HG02885 (cell line): Measurements from ENCODE around the gene CRADD.
A peak's percentile ranks its signal among the peaks of the same experiment; 100 is the strongest.

Experiments
- ATAC-seq: cut with Tn5 transposase; IDR thresholded peaks from one replicate; pipeline ENCODE4 v1.9.1; 2021; ENCODE audit warnings: mild to moderate bottlenecking; ENCODE audit not compliant: unreplicated experiment, poor library complexity

The CRADD gene

GRCh38 chr12:93829016-93829415 is 151.8 kb downstream of the CRADD start:
- ATAC-seq = no peak

GRCh38 chr12:93831374-93831773 is 154.2 kb downstream of the CRADD start:
- no peak for ATAC-seq

GRCh38 chr12:93832131-93832530 is 155.0 kb downstream of the CRADD start:
- no peak for ATAC-seq

- ATAC-seq = no peak
Observed at GRCh38 chr12:93833946-93834345, 156.8 kb downstream of the CRADD start.

GRCh38 chr12:93836620-93837260 is 159.6 kb downstream of the CRADD start:
- no peak for ATAC-seq

- no peak for ATAC-seq
Observed at GRCh38 chr12:93838193-93838592, 161.0 kb downstream of the CRADD start.

GRCh38 chr12:93839064-93839463 is 161.9 kb downstream of the CRADD start:
- ATAC-seq = no peak

- ATAC-seq = no peak
Observed at GRCh38 chr12:93841671-93842070, 164.5 kb downstream of the CRADD start.

- no peak for ATAC-seq
Observed at GRCh38 chr12:93844164-93844784, 167.1 kb downstream of the CRADD start.

GRCh38 chr12:93846936-93847516 is 169.9 kb downstream of the CRADD start:
- ATAC-seq = no peak

GRCh38 chr12:93847517-93848474 is 170.6 kb downstream of the CRADD start:
- peak; percentile 84 for ATAC-seq

- no peak for ATAC-seq
Observed at GRCh38 chr12:93848523-93849101, 171.4 kb downstream of the CRADD start.

GRCh38 chr12:93849946-93850345 is 172.8 kb downstream of the CRADD start:
- no peak for ATAC-seq

GRCh38 chr12:93850481-93851256 is 173.5 kb downstream of the CRADD start:
- ATAC-seq = no peak

- ATAC-seq = no peak
Observed at GRCh38 chr12:93851257-93851671, 174.1 kb downstream of the CRADD start.

GRCh38 chr12:93852173-93852591 is 175.0 kb downstream of the CRADD start:
- no peak for ATAC-seq

GRCh38 chr12:93853698-93854478 is 176.7 kb downstream of the CRADD start:
- ATAC-seq = no peak

GRCh38 chr12:93855261-93855660 is 178.1 kb downstream of the CRADD start:
- no peak for ATAC-seq

- ATAC-seq = no peak
Observed at GRCh38 chr12:93856611-93857010, 179.4 kb downstream of the CRADD start.
